Kidney (tissue), 14 donors: ENCODE data around the gene HIC1. TPM values are rescaled to one million over a fixed set of nuclear protein-coding genes. Genes with fewer than 3 reads are reported as not detected.

ENCODE experiments used
- DNase-seq, 5 donors: peaks; one replicate each; pipeline ENCODE4 v3.0.0-alpha.2; 2013 to 2020
- FAIRE-seq: peaks from 2 replicates; lab custom pipeline; 2012; peaks lifted over from hg19 to GRCh38; lab: Jason Lieb, UNC
- H3K27ac ChIP-seq, 2 donors: one replicate each; pipeline ENCODE4 v1.7.0; 2013; ENCODE audit warnings: low read depth in 2 of 2, low read length in 2 of 2, inconsistent platforms in 1 of 2
- H3K27me3 ChIP-seq: one replicate; pipeline ENCODE4 v1.7.1; 2013; ENCODE audit warnings: low read length, inconsistent platforms; ENCODE audit not compliant: control insufficient read depth, insufficient read depth
- H3K36me3 ChIP-seq, 3 donors: one replicate each; pipeline versions ENCODE4 v1.7.0 to v1.7.1; 2013; ENCODE audit warnings: low read length in 3 of 3, control low read depth in 1 of 3, inconsistent platforms in 1 of 3; ENCODE audit not compliant: insufficient read depth in 3 of 3, control insufficient read depth in 2 of 3
- H3K4me1 ChIP-seq, 3 donors: one replicate each; pipeline versions ENCODE4 v1.7.0 to v1.7.1; 2013; ENCODE audit warnings: low read length in 3 of 3, inconsistent platforms in 1 of 3, low read depth in 1 of 3; ENCODE audit not compliant: control insufficient read depth in 2 of 3, insufficient read depth in 2 of 3
- H3K4me3 ChIP-seq, 3 donors: one replicate each; pipeline versions ENCODE4 v1.7.0 to v1.8.1; 2013; ENCODE audit warnings: low read length in 3 of 3, control low read depth in 1 of 3, inconsistent platforms in 1 of 3
- H3K9ac ChIP-seq, 3 donors: one replicate each; pipeline versions ENCODE4 v1.7.0 to v1.7.1; 2013; ENCODE audit warnings: low read length in 3 of 3, control low read depth in 1 of 3, inconsistent platforms in 1 of 3
- H3K9me3 ChIP-seq, 3 donors: one replicate each; pipeline versions ENCODE4 v1.7.0 to v1.7.1; 2013; ENCODE audit warnings: low read length in 3 of 3, control low read depth in 1 of 3, inconsistent platforms in 1 of 3; ENCODE audit not compliant: control insufficient read depth in 2 of 3, insufficient read depth in 1 of 3
- CTCF ChIP-seq: IDR thresholded peaks from 3 replicates; pipeline ENCODE4 v1.5.1; 2012; ENCODE audit warnings: mild to moderate bottlenecking, moderate library complexity, borderline replicate concordance; ENCODE audit not compliant: insufficient read depth; ENCODE audit errors: extremely low read depth
- intact Hi-C: fragments of 100-400 bp; cut with DNase I; formaldehyde crosslinking; loops from one replicate; pipeline ENCODE4 v1.11.1; 2022
- polyA plus RNA-seq: library from polyadenylated mRNA; stranded (reverse); fragments of 350-450 nt; fragmentation: Illumina TruSeq; extraction: RNeasy Lipid Tissue Mini Kit (QIAGEN cat#74804); gene quantifications from one replicate; pipeline ENCODE4 v1.2.3, GENCODE V29; 2014; ENCODE audit warnings: low read depth, low replicate concordance; ENCODE audit not compliant: insufficient read depth
- total RNA-seq: library from RNA; stranded (reverse); fragmentation: NEBNext Ultra II Directional; extraction: Animal tissue kit (Norgen Biotek cat#: 25700); gene quantifications from one replicate; pipeline ENCODE4 v1.2.1, GENCODE V29; 2021
- donor health status: control.
- donor health status: control.
- donor health status: control.
- donor health status: control.
- donor health status: control.
- donor health status: DM: yes; HTN: yes; CAD: no.
- donor health status: Normal renal cell carcinoma (clear cell type).

Gene HIC1
- total and polyA plus RNA-seq, 2 donors from 2014 or later, result 2.7 to 13.0 TPM

- no peak for DNase-seq
- no peak for FAIRE-seq
- H3K9me3 ChIP-seq, result no peaks in the 10 kb centered on the region
- no peak overlapping the region for H3K9ac ChIP-seq
- H3K27ac ChIP-seq, result no peak overlapping the region
- intact Hi-C loops, result no loop called here
- H3K4me1 ChIP-seq, result peaks cover 6 to 32% (median 6%) of the 10 kb centered on the region in 3 donors
- H3K27me3 ChIP-seq, result no peaks in the 10 kb centered on the region
- H3K4me3 ChIP-seq, result no peak overlapping the region
- TF ChIP-seq CTCF, result no peak
- no peaks in the 10 kb centered on the region for H3K36me3 ChIP-seq
Measured at GRCh38 chr17:2093349-2093748, 38.4 kb downstream of the HIC1 start.

DNA sequence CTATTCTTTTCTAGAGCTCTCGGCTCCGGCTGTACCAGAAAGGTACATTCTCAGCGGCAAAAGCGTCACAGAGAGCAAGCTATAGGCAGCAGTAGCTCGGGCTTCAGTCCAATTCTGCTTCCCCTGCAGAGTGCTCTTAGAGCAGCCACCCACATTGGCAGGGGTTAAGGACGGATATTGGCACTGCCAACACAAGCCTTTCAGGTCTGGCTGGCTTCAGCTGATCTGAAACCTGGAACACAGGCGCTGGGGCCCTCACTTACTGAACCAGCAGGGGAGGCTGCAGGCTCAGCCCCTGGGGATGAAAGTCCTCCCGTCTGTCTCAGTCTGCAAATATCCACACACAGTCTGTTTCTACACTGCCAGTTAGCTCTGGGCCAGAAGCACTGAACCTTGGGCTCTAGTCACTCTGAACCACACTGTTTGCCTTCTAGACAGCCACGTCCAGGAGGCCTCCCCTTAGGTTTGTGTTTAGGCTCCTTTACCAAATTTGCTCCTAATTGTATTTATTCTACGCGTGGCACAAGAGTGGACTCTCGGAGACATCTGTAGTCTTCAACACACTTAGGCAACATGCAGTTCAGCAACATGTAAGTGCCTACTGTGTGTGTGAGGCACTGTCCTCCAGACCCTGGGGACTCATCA lies 40.1 kb downstream of the HIC1 start:
- FAIRE-seq (no peak), DNase-seq (peak in 2 of 5 donors; percentile 63 to 72)
- H3K4me3 ChIP-seq, result no peak overlapping the region
- no peaks in the 10 kb centered on the region for H3K9me3 ChIP-seq
- intact Hi-C loops, result no loop called here
- peak overlapping the region in 1 of 2 donors; percentile 0 for H3K27ac ChIP-seq
- H3K9ac ChIP-seq, result no peak overlapping the region
- TF ChIP-seq CTCF, result peak; percentile 49
- H3K36me3 ChIP-seq, result no peaks in the 10 kb centered on the region
- H3K27me3 ChIP-seq, result no peaks in the 10 kb centered on the region
- H3K4me1 ChIP-seq, result peaks cover 0 to 18% (median 6%) of the 10 kb centered on the region in 3 donors

GRCh38 chr17:2095536-2095910 lies 40.6 kb downstream of the HIC1 start:
- H3K27ac ChIP-seq, result no peak overlapping the region
- DNase-seq (peak in 1 of 5 donors; percentile 30), FAIRE-seq (no peak)
- no peak for TF ChIP-seq CTCF
- intact Hi-C loops, result no loop called here
- H3K27me3 ChIP-seq, result no peaks in the 10 kb centered on the region
- H3K9ac ChIP-seq, result no peak overlapping the region
- peaks cover 0 to 13% (median 6%) of the 10 kb centered on the region in 3 donors for H3K4me1 ChIP-seq
- H3K4me3 ChIP-seq, result no peak overlapping the region
- no peaks in the 10 kb centered on the region for H3K36me3 ChIP-seq
- no peaks in the 10 kb centered on the region for H3K9me3 ChIP-seq
